Superior temporal gyrus (tissue), 1 donor: Measurements from ENCODE around the gene ANKRD16.
"Not testable (repeated sequence)": the region's sequence is repeated elsewhere in the genome, so short reads cannot be mapped to it uniquely, and the experiment has no call there.

Source experiments
- DNase-seq: peaks from one replicate; pipeline ENCODE4 v3.0.0-alpha.2; 2016; ENCODE audit errors: extremely low spot score

Gene ANKRD16

DNA sequence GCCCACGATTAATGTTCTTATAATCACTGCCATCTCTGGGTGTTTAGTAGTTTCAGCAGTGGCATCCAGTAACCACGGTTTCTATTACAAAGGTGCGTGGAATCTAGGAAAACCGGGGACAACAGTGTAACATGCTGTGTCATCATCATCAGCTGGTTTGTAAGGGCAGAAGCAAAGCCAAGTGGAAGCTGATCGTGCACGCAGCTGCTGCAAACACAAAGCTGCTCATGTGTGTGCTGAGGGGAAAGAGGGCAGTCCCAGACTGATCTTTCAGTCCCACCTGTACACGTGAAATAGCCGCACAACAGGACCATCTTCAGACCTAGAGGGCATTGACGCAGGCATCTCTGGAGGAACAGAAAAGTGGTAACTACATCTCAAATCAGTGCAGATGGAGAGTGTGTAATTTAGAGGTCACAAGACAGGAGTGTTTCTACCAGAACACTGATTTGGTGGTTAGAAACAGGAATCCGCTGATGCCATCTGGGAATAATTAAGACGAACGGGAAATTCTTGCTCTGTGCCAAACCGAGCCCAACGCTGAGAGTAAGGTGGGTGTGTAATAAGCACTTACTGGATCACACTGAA is 13.4 kb downstream of the ANKRD16 start:
- no peak for DNase-seq

DNA sequence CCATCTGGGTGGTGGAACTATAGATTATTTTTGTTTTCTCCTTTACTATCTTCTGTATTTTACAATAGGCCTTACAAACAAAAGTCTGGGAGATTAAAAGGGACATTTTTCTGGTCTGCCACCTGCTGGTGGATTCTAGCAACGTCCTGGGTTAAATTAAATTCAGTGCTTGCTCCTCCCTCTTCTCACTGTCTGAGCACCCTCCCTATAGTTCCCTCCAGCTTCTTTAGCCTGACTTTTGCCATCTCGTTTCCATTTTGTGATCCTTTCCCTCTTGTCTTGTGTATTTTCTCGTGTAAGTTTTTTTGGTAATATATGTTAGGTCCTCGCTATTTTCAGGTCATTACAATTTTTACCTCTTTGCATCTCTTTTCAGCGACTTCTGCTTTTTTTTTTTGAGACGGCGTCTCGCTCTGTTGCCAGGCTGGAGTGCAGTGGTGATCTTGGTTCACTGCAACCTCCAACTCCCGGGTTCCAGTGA is 16.1 kb downstream of the ANKRD16 start:
- DNase-seq = peak; percentile 97

DNA sequence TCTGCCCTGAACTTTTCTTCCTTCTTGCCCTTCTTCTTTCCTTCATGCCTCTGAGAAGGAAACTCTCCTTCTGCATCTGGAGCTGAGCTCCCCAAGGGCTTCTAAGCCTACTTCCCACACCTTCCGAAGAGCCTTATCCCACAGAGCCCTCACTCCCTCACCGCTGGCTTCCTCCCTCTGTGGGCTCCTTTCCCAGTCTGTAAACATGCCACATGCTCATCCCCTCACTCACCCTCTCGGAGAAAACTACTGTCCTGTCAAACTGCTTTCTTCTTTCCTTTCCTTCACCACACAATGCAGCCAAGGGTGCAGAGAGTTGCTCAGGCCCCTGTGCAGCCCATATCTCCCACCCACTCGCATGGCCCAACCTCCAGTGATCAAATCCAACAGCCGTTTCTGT is 18.1 kb downstream of the ANKRD16 start:
- no peak for DNase-seq

DNA sequence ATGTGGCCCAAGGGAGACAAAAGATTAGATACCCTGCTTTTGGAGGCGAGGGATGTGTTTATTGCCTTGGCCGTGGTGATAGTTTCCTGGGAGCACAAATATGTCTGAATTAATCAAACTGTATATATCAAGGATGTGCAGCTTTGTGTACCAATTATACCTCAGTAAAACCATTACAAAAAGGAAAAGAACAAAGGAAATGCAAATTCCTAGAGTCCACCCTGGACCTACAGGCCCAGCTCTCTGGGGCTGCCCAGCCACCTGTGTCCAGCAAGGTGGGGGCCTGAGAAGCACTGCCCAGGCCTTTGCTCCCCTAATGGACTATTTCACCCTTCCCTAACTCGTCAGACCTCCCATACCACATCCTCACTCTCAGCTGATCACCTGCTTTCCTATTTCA is 20.5 kb downstream of the ANKRD16 start:
- DNase-seq = no peak

DNA sequence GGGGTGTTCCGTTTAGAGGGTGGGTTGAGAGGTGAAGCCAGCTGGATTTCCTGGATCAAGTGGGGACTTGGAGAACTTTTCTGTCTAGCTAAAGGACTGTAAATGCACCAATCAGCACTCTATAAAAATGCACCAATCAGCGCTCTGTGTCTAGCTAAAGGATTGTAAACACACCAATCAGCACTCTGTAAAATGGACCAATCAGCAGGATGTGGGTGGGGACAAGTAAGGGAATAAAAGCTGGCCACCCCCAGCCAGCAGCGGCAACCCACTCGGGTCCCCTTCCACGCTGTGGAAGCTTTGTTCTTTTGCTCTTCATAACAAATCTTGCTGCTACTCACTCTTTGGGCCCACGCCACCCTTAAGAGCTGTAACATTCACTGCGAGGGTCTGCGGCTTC is 21.3 kb downstream of the ANKRD16 start:
- DNase-seq = not testable (repeated sequence)

DNA sequence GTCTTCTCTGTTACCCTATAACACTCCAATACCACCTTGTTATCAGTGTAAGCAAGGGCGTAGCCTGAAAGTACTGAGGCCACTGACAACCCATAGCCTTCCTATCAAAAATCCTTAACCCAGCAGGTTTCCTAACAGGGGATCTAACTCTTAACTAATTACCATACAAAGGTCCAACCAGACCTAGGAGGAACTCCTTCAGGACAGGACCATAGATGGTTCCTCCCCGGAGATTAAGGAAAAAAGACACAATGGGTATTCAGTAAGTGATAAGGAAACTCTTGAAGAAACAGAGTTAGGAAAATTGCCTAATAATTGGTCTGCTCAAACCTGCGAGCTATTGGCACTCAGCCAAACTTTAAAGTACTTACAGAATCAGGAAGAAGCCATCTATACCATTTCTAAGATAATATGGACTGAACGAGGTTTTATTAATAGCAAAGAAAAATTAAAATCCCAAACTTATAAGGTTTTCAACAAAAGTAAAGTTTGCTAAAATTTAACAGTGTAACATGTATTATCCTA is 22.5 kb downstream of the ANKRD16 start:
- DNase-seq = not testable (repeated sequence)

DNA sequence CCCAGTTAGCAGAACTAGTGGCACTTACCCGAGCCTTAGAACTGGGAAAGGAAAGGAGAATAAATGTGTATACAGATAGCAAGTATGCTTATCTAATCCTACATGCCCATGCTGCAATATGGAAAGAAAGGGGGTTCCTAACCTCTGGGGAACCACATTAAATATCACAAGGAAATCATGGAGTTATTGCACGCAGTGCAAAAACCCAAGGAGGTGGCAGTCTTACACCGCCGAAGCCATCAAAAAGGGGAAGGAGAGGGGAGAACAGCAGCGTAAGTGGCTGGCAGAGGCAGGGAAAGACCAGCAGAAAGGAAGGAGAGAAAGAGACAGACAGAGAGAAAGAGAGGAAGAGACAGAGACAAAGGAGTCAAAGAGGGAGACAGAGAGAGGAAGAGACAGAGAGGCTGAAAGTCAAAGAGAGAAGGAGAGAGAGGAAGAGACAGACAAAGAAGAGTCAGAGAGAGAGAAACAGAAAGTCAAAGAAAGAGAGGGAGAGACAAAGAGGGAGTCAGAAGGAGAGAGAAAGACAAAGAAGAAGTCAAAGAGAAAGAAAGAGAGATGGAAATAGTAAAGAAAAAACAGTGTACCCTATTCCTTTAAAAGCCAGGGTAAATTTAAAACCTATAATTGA is 23.1 kb downstream of the ANKRD16 start:
- DNase-seq = not testable (repeated sequence)

DNA sequence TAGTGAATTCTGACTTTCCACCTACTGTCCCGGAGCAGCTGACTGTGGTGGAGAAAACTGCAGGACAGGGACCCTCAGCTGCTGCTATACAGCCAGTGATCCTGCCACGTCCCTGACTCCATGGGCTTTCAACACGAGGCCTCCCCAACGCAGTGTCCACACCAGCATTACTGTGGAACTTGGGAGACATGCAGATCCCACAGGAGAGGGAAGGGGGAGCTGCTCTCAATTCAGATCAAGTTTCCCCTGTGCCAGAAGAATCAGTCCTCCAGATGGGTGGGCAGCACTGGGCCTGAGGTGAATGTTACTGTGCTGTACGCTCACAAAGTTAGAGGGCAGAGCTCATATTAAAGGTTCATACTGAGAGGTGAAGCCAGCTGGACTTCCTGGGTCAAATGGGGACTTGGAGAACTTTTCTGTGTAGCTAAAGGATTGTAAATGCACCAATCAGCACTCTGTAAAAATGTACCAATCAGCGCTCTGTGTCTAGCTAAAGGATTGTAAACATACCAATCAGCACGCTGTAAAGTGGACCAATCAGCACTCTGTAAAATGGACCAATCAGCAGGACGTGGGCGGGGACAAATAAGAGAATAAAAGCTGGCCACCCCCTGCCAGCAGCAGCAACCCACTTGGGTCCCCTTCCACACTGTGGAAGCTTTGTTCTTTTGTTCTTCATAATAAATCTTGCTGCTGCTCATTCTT is 26.6 kb downstream of the ANKRD16 start:
- not testable (repeated sequence) for DNase-seq

DNA sequence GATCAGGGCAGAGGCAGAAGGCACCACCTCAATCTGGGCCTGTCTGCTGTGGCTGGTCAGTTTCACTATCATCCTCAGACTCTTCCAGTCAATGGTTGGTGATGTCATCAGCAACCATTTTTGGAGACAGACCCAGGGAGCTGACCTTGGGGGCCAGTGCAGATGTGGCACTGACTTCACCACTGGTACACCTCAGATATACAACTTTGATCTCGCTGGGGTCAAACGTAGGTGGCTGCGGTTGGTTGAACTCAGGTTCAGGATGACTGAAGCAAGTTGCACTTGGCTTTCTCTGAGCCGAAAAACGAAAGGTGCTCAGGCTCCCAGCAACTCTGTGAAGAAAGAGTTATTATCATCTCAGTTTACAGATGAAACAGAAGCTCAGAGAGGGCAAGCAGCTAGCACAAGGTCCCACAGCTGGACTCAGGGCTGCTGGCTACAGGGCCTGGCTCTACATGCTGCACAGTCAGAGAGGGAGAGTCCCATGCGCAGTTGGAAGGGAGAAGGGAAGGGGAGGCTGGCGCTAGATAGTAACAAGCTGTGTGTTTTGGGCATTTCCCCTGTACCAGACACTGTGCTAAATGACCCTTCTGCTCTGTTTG is 27.2 kb downstream of the ANKRD16 start:
- DNase-seq = no peak

DNA sequence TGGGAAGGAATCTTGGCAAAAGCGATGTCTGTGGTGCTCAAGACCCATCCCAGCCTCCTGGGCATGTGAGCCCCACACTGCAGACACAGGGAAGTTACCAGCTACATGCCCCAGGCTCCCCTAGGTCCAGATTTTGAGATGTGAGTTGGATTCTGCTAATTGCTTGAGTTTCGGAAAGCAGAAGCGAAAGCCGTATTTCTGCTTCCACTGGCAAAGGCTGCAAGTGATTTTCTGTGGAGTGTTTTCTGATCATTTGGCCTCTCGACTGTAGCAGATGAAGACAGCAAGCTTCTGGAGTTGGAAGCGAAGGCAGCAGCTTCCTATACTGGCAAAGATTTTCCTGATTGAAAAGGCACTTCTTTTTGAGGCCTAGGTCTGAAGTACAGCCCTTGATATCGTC is 29.6 kb downstream of the ANKRD16 start:
- DNase-seq = no peak

DNA sequence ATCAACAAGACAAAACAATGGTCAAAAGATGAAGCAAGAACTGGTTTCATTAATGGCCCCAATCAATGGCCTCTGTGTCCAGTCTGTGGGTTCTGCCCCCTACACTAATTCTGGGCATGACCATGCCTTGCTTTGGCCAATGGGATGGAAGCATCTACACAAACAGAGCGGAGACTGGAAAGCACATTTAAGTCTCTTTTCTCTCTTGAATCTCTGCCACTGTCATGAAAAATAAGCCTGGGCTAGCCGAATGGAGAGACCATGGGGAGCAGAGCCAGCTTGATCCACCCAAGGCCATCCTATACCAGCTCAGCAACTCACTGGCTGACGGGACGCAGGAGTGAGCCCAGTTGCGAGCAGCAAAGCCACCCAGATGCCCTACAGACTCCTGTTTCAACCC is 30.9 kb downstream of the ANKRD16 start:
- DNase-seq = peak; percentile 93

DNA sequence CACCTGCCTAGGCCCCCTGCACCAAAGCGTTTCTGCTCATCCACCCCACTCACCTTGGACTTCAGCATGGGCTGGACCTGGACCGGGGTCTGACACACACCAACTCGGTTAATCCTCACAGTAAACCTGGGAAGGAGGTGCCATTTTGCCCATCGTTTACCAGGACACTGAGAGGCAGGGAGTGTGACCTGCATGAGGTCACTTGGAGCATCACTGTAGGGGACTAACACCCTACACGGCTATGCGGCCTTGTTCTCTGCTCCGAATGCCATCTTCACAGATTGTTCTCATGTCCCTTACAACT is 33.0 kb downstream of the ANKRD16 start:
- no peak for DNase-seq

DNA sequence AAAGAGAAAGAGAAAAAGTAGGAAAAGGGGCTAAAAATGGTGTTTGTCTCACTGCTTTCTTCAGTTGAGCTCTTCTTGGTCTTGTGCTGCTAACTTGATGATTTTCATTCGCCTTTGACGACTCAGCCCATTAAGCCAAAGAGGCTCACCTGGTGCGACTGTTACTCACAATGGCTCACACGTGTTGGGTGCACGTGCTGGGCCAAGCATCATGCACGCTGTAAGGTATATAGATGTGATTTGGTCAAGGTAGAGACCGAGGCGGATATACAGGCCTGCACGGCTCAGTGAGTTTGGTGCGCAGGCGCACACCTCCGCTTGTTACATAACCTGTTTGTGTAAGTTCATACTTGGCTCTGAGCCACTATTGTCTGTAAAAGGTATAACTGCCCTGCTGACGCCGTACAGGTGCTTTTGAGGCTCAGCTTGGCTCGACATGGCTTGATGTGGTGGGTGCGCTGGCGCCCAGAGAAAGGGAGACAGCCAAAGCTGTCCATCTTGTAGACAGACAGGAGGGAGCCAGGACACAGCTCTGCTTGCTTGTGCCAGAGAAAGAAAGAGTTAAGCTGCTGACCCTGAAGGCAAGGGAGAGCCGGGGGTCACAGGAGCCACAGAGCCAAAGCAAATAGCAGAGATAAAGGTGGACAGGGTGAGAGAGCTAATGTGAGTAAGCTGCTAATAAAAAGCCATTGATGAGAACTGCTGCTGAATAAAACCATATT is 33.6 kb downstream of the ANKRD16 start:
- DNase-seq = no peak

DNA sequence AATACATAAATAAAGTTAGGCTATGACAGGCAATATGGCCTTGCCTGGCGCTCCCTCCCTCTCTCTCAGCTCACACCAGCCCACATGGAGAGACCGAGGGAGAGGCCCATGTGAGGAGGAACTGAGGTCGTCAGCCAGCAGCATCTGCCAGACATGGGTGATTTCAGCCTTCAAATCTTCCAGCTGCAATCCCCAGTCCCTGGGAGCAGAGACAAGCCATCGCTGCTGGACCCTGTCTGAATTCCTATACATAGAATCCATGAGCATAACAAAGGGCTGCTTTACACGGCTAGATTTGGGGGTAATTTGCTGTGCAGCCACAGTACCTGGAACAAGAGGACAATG is 35.6 kb downstream of the ANKRD16 start:
- DNase-seq = no peak

DNA sequence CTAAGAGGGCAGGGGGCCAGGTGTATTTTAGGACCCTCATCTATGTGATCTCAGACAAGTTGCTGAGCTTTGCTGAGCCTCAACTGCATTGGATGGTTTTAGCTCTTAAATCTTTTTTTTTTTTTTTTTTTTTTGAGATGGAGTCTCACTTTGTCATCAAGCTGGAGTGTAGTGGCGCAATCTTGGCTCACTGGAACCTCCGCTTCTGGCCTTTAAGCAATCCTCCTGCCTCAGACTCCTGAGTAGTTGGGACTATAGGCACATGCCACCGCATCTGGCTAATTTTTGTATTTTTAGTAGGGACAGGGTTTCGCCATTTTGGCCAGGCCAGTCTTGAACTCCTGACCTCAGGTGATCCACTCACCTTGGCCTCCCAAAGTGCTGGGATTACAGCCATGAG is 43.0 kb downstream of the ANKRD16 start:
- not testable (repeated sequence) for DNase-seq

DNA sequence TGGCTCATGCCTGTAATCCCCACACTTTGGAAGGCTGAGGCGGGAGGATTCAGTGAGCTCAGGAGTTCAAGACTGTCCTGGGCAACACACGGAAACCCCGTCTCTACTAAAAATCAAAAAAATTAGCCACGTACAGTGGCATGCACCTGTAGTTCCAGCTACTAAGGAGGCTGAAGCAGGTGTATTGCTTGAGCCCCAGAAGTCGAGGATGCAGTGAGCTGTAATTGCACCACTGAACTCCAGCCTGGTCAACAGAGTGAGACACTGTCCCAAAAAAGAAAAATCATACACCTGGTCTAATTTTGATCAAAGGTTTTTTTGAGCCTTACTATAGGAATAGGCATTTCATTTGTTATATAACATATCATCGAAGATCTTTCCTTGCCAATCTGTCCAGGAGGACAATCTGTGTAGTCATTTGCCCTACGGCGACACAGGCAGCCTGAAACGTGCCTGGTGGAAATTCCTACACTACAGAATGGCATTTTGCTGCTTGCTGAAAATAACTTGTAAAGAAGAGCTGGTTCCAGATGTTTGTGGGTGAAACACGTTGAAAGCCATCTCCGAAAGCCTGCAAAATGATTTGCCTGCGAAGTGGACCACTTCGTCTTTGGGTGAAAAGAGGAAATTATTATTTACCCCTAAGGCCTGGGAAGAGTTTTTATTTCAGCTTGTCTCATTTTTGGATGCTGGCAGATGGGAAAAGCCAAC is 45.2 kb downstream of the ANKRD16 start:
- DNase-seq = no peak

DNA sequence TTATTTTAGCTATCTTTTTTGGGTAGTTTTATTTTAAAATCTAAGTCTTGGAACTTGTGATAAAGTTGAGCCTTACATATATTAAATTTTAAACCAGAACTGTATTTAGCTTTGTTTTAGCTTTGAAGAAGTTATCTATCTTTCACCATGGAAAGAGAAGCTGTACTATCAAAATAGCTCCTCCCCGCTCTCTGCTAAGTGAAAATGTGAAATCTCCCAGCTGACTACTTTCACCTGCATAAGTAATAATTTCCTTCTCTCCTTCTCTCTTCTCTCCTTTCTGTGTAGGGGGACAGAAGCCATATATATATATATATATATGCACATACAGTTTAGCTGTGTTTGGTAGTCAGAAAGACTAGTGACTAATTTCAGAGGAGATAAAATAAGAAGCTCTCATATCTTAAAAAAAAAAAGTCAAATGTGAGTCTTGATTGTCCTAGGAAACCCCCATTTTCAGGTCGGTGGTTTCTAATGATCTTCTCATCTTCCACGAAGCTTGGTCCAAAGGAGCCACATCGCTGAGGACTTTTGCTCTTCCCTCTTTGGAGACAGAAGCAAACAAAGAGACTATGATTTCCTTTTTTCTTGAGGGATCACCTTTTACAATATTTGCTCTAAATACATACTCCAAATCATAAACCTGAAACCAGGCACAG is 45.9 kb downstream of the ANKRD16 start:
- DNase-seq = no peak

DNA sequence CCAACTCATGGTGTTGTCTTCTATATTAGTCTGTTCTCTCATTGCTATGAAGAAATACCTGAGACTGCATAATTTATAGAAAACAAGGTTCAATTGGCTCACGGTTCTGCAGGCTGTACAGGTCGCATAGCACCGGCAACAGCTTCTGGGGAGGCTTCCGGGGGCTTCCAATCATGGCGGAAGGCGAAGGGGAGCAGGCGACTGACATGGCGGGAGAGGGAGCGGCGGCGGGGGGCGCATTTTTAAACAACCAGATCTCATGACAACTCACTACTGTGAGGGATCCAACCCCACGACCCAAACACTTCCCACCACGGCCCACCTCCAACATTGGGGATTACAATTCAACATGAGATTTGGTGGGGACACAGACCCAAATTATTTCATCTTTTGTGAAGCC is 47.7 kb downstream of the ANKRD16 start:
- no peak for DNase-seq

DNA sequence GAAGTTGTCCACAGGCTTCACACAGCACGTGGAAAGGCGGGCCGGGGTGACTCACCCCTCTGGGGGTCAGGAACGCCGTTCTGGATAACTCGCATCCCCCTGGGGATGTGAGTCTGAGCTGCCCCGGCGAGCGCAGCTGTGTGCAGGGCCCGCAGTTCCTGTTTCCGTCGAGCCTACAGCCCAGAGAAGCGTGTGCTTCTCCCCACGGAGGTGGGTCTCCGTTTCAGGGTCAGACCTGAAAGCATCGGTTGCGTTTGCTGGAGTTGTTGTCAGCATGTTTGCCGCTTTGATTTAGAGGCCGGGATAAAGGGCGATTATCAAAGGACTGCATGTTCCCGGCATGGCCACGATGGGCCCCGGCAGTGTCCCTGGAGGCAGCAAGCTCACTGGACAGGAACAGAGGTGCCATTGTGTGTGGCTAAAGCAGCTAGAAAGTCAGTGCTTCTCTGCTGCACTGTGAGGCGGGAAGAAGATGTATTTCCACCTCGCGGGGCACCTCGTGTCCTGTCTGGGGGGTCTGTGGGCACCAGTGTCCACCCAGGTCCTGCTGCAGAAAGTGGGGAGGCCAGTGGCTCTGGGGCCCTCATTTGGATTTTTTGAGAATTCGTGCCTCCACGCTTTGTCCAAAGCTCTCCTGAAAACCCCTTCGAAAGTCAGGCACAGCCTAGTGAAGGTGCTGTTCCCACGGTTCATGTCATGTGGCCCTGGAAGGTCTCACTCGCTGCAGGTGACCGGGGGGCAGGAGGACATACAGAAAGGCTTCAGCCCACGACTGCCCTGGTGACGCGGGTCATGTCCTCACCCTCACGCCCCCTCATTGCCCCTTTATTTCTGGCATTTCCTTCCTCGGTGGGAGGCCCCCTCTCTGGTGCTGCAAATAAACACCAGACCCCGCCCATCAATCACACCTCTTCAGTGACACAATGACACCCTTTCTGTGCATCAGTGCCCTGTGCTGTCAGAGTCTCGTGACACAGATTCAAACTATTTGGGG is 49.1 kb downstream of the ANKRD16 start:
- peak; percentile 78 for DNase-seq

DNA sequence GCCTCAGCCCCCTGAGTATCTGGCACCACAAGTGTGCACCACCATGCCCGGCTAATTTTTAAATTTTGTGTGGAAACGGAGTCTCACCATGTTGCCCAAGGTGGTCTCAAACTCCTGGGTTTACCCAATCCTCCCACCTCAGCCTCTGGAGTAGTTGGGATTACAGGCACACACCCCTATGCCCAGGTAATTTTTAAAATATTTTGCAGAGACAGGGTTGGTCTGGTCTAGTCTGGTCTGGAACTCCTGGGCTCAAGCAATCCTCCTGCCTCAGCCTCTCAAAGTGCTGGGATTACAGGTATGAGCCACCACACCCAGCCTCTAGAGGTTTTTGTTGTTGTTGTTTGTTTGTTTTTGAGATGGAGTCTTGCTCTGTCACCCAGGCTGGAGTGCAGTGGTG is 53.5 kb downstream of the ANKRD16 start:
- not testable (repeated sequence) for DNase-seq
